Liver (tissue), 9 donors: ENCODE results near the gene NLGN3. TPM values are rescaled to one million over a fixed set of nuclear protein-coding genes. Genes with fewer than 3 reads are reported as not detected.
A peak's percentile ranks its signal among the peaks of the same experiment; 100 is the strongest.

Source experiments
- DNase-seq: peaks from one replicate; pipeline ENCODE4 v3.0.0-alpha.2; 2017; ENCODE audit warnings: low spot score
- H3K27ac ChIP-seq, 2 donors: one replicate each; pipeline ENCODE4 v1.7.0; 2013; ENCODE audit warnings: inconsistent platforms in 2 of 2, low read length in 2 of 2, control low read depth in 1 of 2, low read depth in 1 of 2, mild to moderate bottlenecking in 1 of 2
- H3K27me3 ChIP-seq, 4 donors: one replicate each; pipeline versions ENCODE4 v1.6.1 to v1.7.0; 2013; ENCODE audit warnings: low read length in 3 of 4, inconsistent platforms in 1 of 4, mild to moderate bottlenecking in 1 of 4, moderate library complexity in 1 of 4; ENCODE audit not compliant: control insufficient read depth in 4 of 4, insufficient read depth in 4 of 4
- H3K36me3 ChIP-seq, 4 donors: one replicate each; pipeline versions ENCODE4 v1.6.1 to v1.7.0; 2013; ENCODE audit warnings: low read length in 3 of 4, mild to moderate bottlenecking in 3 of 4, low read depth in 1 of 4, moderate library complexity in 1 of 4; ENCODE audit not compliant: control insufficient read depth in 4 of 4, insufficient read depth in 3 of 4
- H3K4me1 ChIP-seq, 4 donors: one replicate each; pipeline versions ENCODE4 v1.6.1 to v1.7.0; 2013; ENCODE audit warnings: low read length in 3 of 4, mild to moderate bottlenecking in 3 of 4, moderate library complexity in 1 of 4; ENCODE audit not compliant: control insufficient read depth in 4 of 4, insufficient read depth in 4 of 4
- H3K4me3 ChIP-seq, 3 donors: one replicate each; pipeline versions ENCODE4 v1.6.1 to v1.7.0; 2013; ENCODE audit warnings: low read length in 3 of 3, control low read depth in 1 of 3, low read depth in 1 of 3, mild to moderate bottlenecking in 1 of 3
- H3K9ac ChIP-seq, 2 donors: one replicate each; pipeline ENCODE4 v1.7.0; 2013; ENCODE audit warnings: low read length in 2 of 2, mild to moderate bottlenecking in 2 of 2, moderate library complexity in 2 of 2, control low read depth in 1 of 2, low read depth in 1 of 2
- H3K9me3 ChIP-seq, 4 donors: one replicate each; pipeline versions ENCODE4 v1.6.1 to v1.7.0; 2013; ENCODE audit warnings: low read length in 3 of 4; ENCODE audit not compliant: control insufficient read depth in 4 of 4
- EGR1 ChIP-seq, 2 donors: IDR thresholded peaks; 2 replicates each; pipeline ENCODE4 v1.6.1; 2016 to 2018; ENCODE audit warnings: antibody characterized with exemption in 2 of 2, low read depth in 2 of 2
- FOXA1 ChIP-seq: IDR thresholded peaks from 2 replicates; pipeline ENCODE4 v1.6.1; 2016; ENCODE audit warnings: antibody characterized with exemption
- FOXA2 ChIP-seq: IDR thresholded peaks from 2 replicates; pipeline ENCODE4 v1.6.1; 2016; ENCODE audit warnings: antibody characterized with exemption
- GABPA ChIP-seq, 2 donors: IDR thresholded peaks in 1 of 2; conservative IDR thresholded peaks in 1 of 2; 2 replicates each; pipeline ENCODE4 v1.6.1; 2016; ENCODE audit warnings: antibody characterized with exemption in 2 of 2, mild to moderate bottlenecking in 1 of 2, moderate library complexity in 1 of 2
- HNF4A ChIP-seq, 2 donors: conservative IDR thresholded peaks; 2 replicates each; pipeline ENCODE4 v1.6.1; 2016; ENCODE audit warnings: antibody characterized with exemption in 2 of 2, mild to moderate bottlenecking in 2 of 2
- HNF4G ChIP-seq: IDR thresholded peaks from 2 replicates; pipeline ENCODE4 v1.6.1; 2016; ENCODE audit warnings: antibody characterized with exemption
- JUND ChIP-seq, 2 donors: IDR thresholded peaks; 2 replicates each; pipeline ENCODE4 v1.6.1; 2016; ENCODE audit warnings: antibody characterized with exemption in 2 of 2
- NR2F2 ChIP-seq: IDR thresholded peaks from 2 replicates; pipeline ENCODE4 v1.6.1; 2016; ENCODE audit warnings: antibody characterized with exemption
- RAD21 ChIP-seq, 2 donors: IDR thresholded peaks; 2 replicates each; pipeline ENCODE4 v1.6.1; 2016; ENCODE audit warnings: antibody characterized with exemption in 2 of 2, mild to moderate bottlenecking in 2 of 2
- RXRA ChIP-seq, 2 donors: IDR thresholded peaks; 2 replicates each; pipeline ENCODE4 v1.6.1; 2017 to 2018; ENCODE audit warnings: antibody characterized with exemption in 2 of 2, mild to moderate bottlenecking in 1 of 2
- SP1 ChIP-seq: IDR thresholded peaks from 2 replicates; pipeline ENCODE4 v1.6.1; 2018; ENCODE audit warnings: antibody characterized with exemption, mild to moderate bottlenecking
- TAF1 ChIP-seq: conservative IDR thresholded peaks from 2 replicates; pipeline ENCODE4 v1.6.1; 2016; ENCODE audit warnings: antibody characterized with exemption, mild to moderate bottlenecking
- YY1 ChIP-seq: IDR thresholded peaks from 2 replicates; pipeline ENCODE4 v1.6.1; 2016; ENCODE audit warnings: antibody characterized with exemption, mild to moderate bottlenecking
- WGBS: extraction: QIAGEN DNeasy Blood & Tissue Kit; methylation state at CpG from one replicate; pipeline ENCODE4 v1.1.7; 2013; 5-methylcytosine and 5-hydroxymethylcytosine counted together
- polyA plus RNA-seq, 2 donors: library from polyadenylated mRNA; stranded (reverse) in 1 of 2; unstranded in 1 of 2; fragments of 200-250 nt in 1 of 2; fragments of >200 nt in 1 of 2; fragmentation: Nextera tagmentation in 1 of 2; extraction: Ambion mirVana in 1 of 2; gene quantifications; one replicate each; pipeline versions ENCODE4 v1.2.1 to v1.2.3, GENCODE V29; 2013 to 2015
- total RNA-seq, 2 donors: library from RNA; depleted of rRNA; stranded (reverse); fragments of >200 nt; gene quantifications; one replicate each; pipeline ENCODE4 v1.2.3, GENCODE V29; 2014
- TF ChIP-seq, protein P1 (sequence below): fragments of 150-350 bp; IDR thresholded peaks from 2 replicates; pipeline ENCODE4 v1.5.1; 2017; ENCODE audit warnings: improper control_type of control experiment, low read depth, low read length; ENCODE audit not compliant: missing input control
- TF ChIP-seq, protein P2 (sequence below): IDR thresholded peaks from 2 replicates; pipeline ENCODE4 v1.6.1; 2016; ENCODE audit warnings: antibody characterized with exemption, mild to moderate bottlenecking
- TF ChIP-seq, protein P3 (sequence below): IDR thresholded peaks from 2 replicates; pipeline ENCODE4 v1.6.1; 2016; ENCODE audit warnings: antibody characterized with exemption
- TF ChIP-seq, protein P4 (sequence below): IDR thresholded peaks from 2 replicates; pipeline ENCODE4 v1.6.1; 2016; ENCODE audit warnings: antibody characterized with exemption
- TF ChIP-seq, protein P5 (sequence below): IDR thresholded peaks from 2 replicates; pipeline ENCODE4 v1.6.1; 2016; ENCODE audit warnings: antibody characterized with exemption
- donor health status: healthy.
- donor health status: healthy.
- donor health status: healthy.
- donor health status: healthy.
- donor health status: healthy.

NLGN3 gene
- total and polyA plus RNA-seq, 4 donors, result 0.11 to 0.23 (median 0.15) TPM

DNA sequence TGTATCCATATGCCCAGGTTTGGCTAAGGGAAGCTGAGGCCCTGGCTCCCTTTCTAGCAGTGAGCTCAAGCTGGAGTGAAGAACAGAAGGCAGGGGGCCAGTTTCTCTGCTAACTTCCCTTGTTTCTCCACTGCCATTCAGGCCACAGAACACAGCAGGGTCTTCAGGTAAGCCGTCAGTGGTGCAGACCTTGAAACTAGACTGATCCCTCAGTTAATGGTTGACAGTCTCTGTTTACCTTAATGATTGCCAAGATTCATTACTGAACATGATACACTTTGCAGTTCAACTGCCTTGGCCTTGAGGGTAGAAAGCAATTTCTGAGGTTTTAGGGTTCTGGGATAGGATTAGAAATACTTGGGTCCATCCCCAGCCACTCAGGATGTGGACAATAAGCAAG is 69.5 kb downstream of the NLGN3 start:
- Histone ChIP-seq H3K9ac (peak overlapping the region in 1 of 2 donors; percentile 39), H3K4me3 (peak overlapping the region in 1 of 3 donors; percentile 7), H3K27ac (peak overlapping the region; percentile 62 to 70), H3K27me3 (no peaks in the 10 kb centered on the region), H3K4me1 (peaks cover 3 to 53% (median 43%) of the 10 kb centered on the region in 4 donors), H3K36me3 (no peaks in the 10 kb centered on the region), H3K9me3 (no peaks in the 10 kb centered on the region)
- WGBS, result 38% methylated on average over 1 of the region's 1 CpG
- TF ChIP-seq GABPA (IDR thresholded peaks at IDR 0.05 in 1 of 2, conservative IDR thresholded peaks at IDR 0.05 in 1 of 2), result no peak
- TF ChIP-seq, protein P1, sequence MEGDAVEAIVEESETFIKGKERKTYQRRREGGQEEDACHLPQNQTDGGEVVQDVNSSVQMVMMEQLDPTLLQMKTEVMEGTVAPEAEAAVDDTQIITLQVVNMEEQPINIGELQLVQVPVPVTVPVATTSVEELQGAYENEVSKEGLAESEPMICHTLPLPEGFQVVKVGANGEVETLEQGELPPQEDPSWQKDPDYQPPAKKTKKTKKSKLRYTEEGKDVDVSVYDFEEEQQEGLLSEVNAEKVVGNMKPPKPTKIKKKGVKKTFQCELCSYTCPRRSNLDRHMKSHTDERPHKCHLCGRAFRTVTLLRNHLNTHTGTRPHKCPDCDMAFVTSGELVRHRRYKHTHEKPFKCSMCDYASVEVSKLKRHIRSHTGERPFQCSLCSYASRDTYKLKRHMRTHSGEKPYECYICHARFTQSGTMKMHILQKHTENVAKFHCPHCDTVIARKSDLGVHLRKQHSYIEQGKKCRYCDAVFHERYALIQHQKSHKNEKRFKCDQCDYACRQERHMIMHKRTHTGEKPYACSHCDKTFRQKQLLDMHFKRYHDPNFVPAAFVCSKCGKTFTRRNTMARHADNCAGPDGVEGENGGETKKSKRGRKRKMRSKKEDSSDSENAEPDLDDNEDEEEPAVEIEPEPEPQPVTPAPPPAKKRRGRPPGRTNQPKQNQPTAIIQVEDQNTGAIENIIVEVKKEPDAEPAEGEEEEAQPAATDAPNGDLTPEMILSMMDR, result no peak
- TF ChIP-seq, protein P2, sequence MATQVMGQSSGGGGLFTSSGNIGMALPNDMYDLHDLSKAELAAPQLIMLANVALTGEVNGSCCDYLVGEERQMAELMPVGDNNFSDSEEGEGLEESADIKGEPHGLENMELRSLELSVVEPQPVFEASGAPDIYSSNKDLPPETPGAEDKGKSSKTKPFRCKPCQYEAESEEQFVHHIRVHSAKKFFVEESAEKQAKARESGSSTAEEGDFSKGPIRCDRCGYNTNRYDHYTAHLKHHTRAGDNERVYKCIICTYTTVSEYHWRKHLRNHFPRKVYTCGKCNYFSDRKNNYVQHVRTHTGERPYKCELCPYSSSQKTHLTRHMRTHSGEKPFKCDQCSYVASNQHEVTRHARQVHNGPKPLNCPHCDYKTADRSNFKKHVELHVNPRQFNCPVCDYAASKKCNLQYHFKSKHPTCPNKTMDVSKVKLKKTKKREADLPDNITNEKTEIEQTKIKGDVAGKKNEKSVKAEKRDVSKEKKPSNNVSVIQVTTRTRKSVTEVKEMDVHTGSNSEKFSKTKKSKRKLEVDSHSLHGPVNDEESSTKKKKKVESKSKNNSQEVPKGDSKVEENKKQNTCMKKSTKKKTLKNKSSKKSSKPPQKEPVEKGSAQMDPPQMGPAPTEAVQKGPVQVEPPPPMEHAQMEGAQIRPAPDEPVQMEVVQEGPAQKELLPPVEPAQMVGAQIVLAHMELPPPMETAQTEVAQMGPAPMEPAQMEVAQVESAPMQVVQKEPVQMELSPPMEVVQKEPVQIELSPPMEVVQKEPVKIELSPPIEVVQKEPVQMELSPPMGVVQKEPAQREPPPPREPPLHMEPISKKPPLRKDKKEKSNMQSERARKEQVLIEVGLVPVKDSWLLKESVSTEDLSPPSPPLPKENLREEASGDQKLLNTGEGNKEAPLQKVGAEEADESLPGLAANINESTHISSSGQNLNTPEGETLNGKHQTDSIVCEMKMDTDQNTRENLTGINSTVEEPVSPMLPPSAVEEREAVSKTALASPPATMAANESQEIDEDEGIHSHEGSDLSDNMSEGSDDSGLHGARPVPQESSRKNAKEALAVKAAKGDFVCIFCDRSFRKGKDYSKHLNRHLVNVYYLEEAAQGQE, result no peak
- TF ChIP-seq RXRA (IDR thresholded peaks at IDR 0.05), result peak in 1 of 2 donors; percentile 57
- TF ChIP-seq, protein P3, sequence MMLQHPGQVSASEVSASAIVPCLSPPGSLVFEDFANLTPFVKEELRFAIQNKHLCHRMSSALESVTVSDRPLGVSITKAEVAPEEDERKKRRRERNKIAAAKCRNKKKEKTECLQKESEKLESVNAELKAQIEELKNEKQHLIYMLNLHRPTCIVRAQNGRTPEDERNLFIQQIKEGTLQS, result no peak
- TF ChIP-seq JUND (IDR thresholded peaks at IDR 0.05), result no peak
- TF ChIP-seq TAF1, result no peak
- no peak for TF ChIP-seq HNF4G
- TF ChIP-seq, protein P4, sequence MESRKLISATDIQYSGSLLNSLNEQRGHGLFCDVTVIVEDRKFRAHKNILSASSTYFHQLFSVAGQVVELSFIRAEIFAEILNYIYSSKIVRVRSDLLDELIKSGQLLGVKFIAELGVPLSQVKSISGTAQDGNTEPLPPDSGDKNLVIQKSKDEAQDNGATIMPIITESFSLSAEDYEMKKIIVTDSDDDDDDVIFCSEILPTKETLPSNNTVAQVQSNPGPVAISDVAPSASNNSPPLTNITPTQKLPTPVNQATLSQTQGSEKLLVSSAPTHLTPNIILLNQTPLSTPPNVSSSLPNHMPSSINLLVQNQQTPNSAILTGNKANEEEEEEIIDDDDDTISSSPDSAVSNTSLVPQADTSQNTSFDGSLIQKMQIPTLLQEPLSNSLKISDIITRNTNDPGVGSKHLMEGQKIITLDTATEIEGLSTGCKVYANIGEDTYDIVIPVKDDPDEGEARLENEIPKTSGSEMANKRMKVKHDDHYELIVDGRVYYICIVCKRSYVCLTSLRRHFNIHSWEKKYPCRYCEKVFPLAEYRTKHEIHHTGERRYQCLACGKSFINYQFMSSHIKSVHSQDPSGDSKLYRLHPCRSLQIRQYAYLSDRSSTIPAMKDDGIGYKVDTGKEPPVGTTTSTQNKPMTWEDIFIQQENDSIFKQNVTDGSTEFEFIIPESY, result no peak
- TF ChIP-seq HNF4A (conservative IDR thresholded peaks at IDR 0.05), result peak in 1 of 2 donors; percentile 51
- TF ChIP-seq NR2F2, result no peak
- TF ChIP-seq, protein P5, sequence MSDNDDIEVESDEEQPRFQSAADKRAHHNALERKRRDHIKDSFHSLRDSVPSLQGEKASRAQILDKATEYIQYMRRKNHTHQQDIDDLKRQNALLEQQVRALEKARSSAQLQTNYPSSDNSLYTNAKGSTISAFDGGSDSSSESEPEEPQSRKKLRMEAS, result no peak
- TF ChIP-seq SP1, result peak; percentile 58
- no peak for TF ChIP-seq RAD21 (IDR thresholded peaks at IDR 0.05)
- TF ChIP-seq FOXA2, result peak; percentile 61
- no peak for TF ChIP-seq FOXA1
- no peak for TF ChIP-seq EGR1 (IDR thresholded peaks at IDR 0.05; ENCODE audit: low read depth in 2 of 2)
- TF ChIP-seq YY1, result peak; percentile 44
- DNase-seq, result no peak
